Stimulated activated CD8-positive, alpha-beta memory T cell treated with anti-CD3 and anti-CD28 coated beads, Interleukin-12 subunit alpha, Interleukin-12 subunit beta, amount 100 ng/mL, for 24 hours (primary cell): ENCODE data around the gene KCTD14.
"Not testable (repeated sequence)": the region's sequence is repeated elsewhere in the genome, so short reads cannot be mapped to it uniquely, and the experiment has no call there.

Experiments used
- DNase-seq: peaks from one replicate; pipeline ENCODE4 v3.0.0-alpha.2; 2020; ENCODE audit errors: extremely low read depth

Gene KCTD14

GRCh38 chr11:78022397-78023396 lies at the start of gene KCTD14:
Gene KCTD14, minus strand, starts transcription at chr11:78023276. Its CDS starts 27 bp downstream, at chr11:78023249.
- DNase-seq = no peak

- DNase-seq = no peak
Observed at GRCh38 chr11:78072455-78072854, 49.4 kb upstream of the KCTD14 start.

- DNase-seq = no peak
Observed at GRCh38 chr11:78071717-78072116, 48.6 kb upstream of the KCTD14 start.

DNA sequence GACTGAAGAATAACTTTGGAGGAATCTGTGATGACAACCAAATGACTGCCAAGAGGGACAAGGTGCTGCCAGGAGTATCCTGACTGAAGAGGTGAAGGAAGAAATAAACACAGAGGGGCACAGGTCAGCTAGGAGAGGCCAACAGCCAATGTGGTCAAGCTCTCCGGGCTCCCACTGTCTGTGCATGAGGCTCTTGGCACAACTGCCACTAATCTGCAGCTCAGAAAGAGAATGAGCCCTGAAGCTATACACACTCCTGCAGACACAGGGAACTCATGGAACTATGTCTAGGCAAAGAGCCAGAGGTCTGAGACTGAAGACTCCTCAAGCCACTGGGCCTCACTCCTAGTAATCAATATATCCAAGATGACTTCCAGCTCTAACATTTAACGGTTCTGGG lies 47.5 kb upstream of the KCTD14 start:
- no peak for DNase-seq

DNA sequence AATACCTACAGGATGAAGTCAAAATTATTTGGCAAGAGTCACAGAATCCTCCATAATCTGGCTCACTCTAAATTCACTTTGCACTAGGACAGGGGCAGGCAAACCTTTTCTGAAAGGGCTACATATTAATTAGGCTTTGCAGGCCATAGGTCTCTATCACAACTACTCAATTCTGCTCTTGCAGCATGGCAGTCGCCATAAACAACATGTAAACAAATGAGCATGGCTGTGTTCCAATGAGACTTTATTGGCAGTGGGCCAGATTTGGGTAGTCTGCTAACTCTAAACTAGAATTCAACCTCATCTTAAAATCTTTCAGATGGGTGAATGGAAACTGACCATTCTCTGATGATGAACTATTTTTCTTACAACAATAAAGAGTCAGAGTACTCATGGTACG lies 46.4 kb upstream of the KCTD14 start:
- no peak for DNase-seq

DNA sequence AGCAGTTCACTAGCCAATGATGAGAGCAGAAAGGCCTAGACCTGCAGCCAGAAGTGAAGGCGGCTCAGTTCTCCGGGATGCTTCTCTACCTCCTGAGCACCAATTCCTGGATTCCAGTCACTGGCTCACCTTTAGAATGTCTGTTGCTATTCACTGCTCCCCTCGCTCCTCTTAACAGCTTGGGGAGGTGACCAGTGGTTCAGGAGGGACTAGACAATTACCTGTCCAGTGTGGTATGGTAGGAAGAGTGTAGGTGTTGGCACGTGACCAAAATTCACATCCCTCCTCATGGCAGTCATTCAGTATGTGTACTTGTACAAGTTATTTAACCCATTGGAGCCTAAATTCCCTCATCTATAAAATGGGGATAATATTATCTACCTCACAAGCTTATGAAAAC lies 44.6 kb upstream of the KCTD14 start:
- no peak for DNase-seq

DNA sequence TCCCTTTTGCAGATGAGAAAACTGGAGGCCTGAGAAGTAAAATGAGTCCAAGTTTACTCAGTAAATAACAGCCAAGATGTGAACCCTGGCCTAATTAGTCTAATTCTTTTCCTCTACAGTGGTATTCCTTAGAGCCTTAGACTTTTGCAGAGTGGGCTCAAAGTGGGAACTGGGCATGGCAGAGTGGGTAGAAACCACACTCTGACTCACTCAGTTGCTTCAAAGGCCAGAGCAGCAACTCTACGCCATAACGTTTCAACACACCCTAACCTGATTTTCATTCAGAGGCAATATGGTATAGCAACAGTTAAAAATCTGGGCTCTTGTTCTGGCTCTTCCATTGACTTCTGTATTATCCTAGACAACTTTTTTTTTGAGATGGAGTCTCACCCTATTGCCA lies 43.4 kb upstream of the KCTD14 start:
- no peak for DNase-seq

GRCh38 chr11:78065203-78065602 lies 42.1 kb upstream of the KCTD14 start:
- no peak for DNase-seq

DNA sequence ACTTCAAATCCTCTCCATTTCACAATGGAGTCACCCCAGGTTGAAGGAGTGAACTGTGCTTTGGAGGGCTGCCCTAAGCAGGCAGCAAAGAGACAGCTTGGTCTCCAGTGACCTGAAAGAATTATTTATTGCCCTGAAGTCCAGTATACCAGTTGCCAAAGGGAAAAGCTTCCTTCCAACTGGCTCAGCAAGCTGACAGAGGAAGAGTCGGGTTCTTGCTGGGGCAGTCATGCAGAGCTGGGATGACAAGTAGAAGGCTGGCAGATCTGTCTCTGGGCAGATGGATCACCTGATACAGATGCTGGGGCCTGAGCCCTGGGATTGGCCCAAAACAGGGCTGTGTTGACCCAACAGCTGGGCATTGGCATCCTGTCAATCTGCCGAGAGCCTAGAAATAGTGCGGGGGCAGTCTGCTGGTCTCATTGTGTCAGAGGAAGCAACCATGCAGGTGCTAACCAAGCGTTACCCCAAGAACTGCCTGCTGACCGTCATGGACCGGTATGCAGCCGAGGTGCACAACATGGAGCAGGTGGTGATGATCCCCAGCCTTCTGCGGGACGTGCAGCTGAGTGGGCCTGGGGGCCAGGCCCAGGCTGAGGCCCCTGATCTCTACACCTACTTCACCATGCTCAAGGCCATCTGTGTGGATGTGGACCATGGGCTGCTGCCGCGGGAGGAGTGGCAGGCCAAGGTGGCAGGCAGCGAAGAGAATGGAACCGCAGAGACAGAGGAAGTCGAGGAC lies 40.5 kb upstream of the KCTD14 start, which contains the start of gene THRSP:
TSS of gene THRSP (plus strand) at position 422 of the 742 bp plus-strand sequence. CDS start at position 443, 21 bp downstream.
- no peak for DNase-seq

- no peak for DNase-seq
Observed at GRCh38 chr11:78062671-78063070, 39.6 kb upstream of the KCTD14 start.

- no peak for DNase-seq
Observed at GRCh38 chr11:78061921-78062311, 38.8 kb upstream of the KCTD14 start.

- no peak for DNase-seq
Observed at GRCh38 chr11:78061088-78061920, 38.2 kb upstream of the KCTD14 start.

GRCh38 chr11:78060533-78060932 lies 37.5 kb upstream of the KCTD14 start:
- DNase-seq = no peak

DNA sequence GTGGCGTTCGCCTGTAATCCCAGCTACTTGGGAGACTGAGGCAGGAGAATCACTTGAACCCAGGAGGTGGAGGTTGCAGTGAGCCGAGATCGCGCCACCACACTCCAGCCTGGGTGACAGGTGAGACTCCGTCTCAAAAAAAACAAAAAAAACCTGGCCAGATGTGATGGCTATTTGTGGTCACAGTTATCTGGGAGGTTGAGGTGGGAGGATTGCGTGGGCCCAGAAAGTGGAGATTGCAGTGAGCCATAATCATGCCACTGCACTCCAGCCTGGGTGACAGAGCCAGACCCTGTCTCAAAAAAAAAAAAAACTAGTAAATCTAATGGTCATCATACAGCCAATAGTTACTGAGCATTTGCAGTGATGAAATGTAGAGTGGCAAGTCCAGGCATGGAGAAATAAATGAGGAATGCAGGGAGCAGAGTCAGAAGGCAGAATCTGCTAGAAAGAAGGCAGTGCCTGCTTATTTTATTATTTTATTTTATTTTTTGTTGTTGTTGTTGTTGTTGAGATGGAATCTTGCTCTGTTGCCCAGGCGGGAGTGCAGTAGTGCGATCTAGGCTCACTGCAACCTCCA lies 36.8 kb upstream of the KCTD14 start:
- DNase-seq = not testable (repeated sequence)

- DNase-seq = no peak
Observed at GRCh38 chr11:78057462-78058055, 34.5 kb upstream of the KCTD14 start.

- no peak for DNase-seq
Observed at GRCh38 chr11:78056093-78056492, 33.0 kb upstream of the KCTD14 start.

GRCh38 chr11:78054971-78055370 lies 31.9 kb upstream of the KCTD14 start:
- no peak for DNase-seq

GRCh38 chr11:78050964-78051831 lies 28.1 kb upstream of the KCTD14 start:
- DNase-seq = no peak

GRCh38 chr11:78049348-78049747 lies 26.3 kb upstream of the KCTD14 start:
- no peak for DNase-seq

GRCh38 chr11:78048561-78048960 lies 25.5 kb upstream of the KCTD14 start:
- DNase-seq = no peak
